Putamen (tissue), 1 donor: ENCODE results near the gene NKAIN2.
A peak's percentile ranks its signal among the peaks of the same experiment; 100 is the strongest.

Experiments
- DNase-seq: peaks from one replicate; pipeline ENCODE4 v3.0.0-alpha.2; 2016; ENCODE audit warnings: low spot score

NKAIN2 gene

GRCh38 chr6:123808556-123808955 is 4.9 kb downstream of the NKAIN2 start:
- DNase-seq, result peak; percentile 77

- no peak for DNase-seq
Observed at GRCh38 chr6:123810214-123810613, 6.5 kb downstream of the NKAIN2 start.

- no peak for DNase-seq
Observed at GRCh38 chr6:123810948-123811347, 7.3 kb downstream of the NKAIN2 start.

- DNase-seq, result no peak
Observed at GRCh38 chr6:123811378-123811777, 7.7 kb downstream of the NKAIN2 start.

GRCh38 chr6:123812621-123813020 is 9.0 kb downstream of the NKAIN2 start:
- DNase-seq, result no peak

- DNase-seq, result no peak
Observed at GRCh38 chr6:123821112-123821511, 17.4 kb downstream of the NKAIN2 start.

- no peak for DNase-seq
Observed at GRCh38 chr6:123829302-123829953, 25.8 kb downstream of the NKAIN2 start.

GRCh38 chr6:123830120-123830519 is 26.5 kb downstream of the NKAIN2 start:
- DNase-seq, result no peak

- DNase-seq, result no peak
Observed at GRCh38 chr6:123838505-123839234, 35.0 kb downstream of the NKAIN2 start.

- DNase-seq, result no peak
Observed at GRCh38 chr6:123841067-123841896, 37.6 kb downstream of the NKAIN2 start.

- no peak for DNase-seq
Observed at GRCh38 chr6:123844011-123844410, 40.3 kb downstream of the NKAIN2 start.

- DNase-seq, result no peak
Observed at GRCh38 chr6:123848347-123848746, 44.7 kb downstream of the NKAIN2 start.

GRCh38 chr6:123849406-123849805 is 45.7 kb downstream of the NKAIN2 start:
- peak; percentile 55 for DNase-seq

- DNase-seq, result no peak
Observed at GRCh38 chr6:123850555-123850954, 46.9 kb downstream of the NKAIN2 start.

- DNase-seq, result no peak
Observed at GRCh38 chr6:123854201-123854600, 50.5 kb downstream of the NKAIN2 start.

- DNase-seq, result no peak
Observed at GRCh38 chr6:123855506-123855905, 51.8 kb downstream of the NKAIN2 start.

- DNase-seq, result no peak
Observed at GRCh38 chr6:123859291-123859690, 55.6 kb downstream of the NKAIN2 start.

GRCh38 chr6:123869334-123869733 is 65.7 kb downstream of the NKAIN2 start:
- DNase-seq, result peak; percentile 7

GRCh38 chr6:123873974-123874373 is 70.3 kb downstream of the NKAIN2 start:
- DNase-seq, result no peak

GRCh38 chr6:123875784-123876183 is 72.1 kb downstream of the NKAIN2 start:
- DNase-seq, result no peak

GRCh38 chr6:123879749-123880148 is 76.1 kb downstream of the NKAIN2 start:
- no peak for DNase-seq

GRCh38 chr6:123888771-123889513 is 85.3 kb downstream of the NKAIN2 start:
- DNase-seq, result no peak
